Activated T-helper 1 cell treated with Interleukin-2 at 50 U/mL for 16 hours (primary cell): ENCODE data around the gene PIGB.
"Not testable (repeated sequence)": the region's sequence is repeated elsewhere in the genome, so short reads cannot be mapped to it uniquely, and the experiment has no call there.

Experiments used
- DNase-seq: peaks from one replicate; pipeline ENCODE4 v3.0.0-alpha.2; 2020; ENCODE audit warnings: low read depth

The PIGB gene

DNA sequence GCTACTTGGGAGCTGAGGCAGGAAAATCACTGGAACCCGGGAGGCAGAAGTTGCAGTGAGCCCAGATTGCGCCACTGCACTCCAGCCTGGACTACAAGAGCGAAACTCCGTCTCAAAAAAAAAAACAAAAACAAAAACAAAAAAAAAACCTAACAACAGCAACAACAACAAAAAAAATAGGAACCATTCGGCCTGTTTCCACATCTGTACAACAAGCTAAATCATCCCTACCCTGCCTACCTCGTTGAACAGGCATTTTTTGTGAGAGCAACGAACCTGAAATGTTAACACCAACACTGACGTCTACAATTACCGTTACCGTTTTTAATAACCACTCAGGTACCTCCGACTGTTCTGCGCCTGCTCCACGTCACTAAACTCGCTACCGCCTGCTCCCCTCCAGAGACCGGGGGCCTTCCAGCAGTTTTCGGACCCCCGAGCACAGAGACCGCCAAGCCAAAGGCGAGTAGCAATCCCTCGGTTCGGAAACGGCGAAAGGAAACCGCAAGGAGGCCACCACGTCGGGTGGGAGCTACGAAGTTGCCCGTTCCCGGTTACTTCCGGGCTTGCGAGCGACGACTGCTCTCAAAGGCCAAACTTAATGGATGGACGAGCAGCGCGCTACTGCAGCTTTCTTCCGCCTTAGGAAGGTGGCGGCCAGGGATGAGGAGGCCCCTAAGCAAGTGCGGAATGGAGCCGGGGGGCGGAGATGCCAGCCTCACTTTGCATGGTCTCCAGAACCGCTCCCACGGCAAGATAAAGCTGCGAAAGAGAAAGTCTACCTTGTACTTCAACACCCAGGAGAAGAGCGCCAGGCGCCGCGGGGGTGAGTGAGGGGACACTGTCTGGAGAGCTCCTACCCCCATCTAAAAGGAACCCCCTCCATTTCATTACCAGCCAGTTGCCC, at the start of gene PIGB, which contains the start of gene PIGBOS1:
Gene PIGB, plus strand, starts transcription at position 635 of the 907 bp plus-strand sequence. Its CDS starts 29 bp downstream, at position 664.
Gene PIGBOS1, minus strand, starts transcription at position 536 of the 907 bp plus-strand sequence. CDS start 1,331 bp downstream, outside the sequence.
- peak; percentile 57 for DNase-seq

DNA sequence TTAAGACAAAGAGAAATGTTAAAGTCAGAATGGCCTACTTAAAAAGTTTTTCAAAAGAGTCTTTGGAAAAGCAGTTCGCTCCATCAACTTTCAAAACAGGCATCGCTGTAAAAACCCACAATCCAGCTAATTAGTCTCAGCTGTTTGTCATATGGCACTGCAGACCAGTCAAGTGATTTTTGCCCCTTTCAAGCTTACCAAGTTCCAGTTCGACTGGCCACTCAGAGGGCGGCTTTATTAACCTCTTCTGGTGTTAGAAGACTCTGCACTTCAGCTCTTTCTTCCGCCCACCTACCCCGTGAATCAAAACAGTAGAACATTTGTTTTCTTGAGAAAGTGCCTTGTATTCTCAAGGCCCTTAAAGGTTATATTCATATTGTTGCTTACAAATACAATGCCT, 48.7 kb upstream of the PIGB start:
- DNase-seq = no peak

DNA sequence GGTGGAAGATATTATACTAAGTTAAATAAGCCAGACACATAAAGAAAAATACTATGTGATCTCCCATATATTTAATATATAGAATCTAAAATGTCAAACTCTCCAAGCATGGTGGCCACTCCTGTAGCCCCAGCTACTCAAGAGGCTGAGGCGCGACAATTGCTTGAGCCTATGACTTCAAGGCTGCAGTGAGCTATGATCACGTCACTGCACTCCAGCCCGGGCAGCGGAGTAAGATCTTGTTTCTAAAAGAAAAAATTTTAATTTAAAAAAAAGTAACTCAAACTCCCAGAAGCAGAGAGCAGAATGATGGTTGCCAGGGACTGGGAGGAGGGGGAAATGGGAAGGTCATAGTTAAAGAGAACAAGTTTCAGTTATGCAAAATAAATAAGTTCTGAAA, 42.7 kb upstream of the PIGB start:
- DNase-seq = no peak

DNA sequence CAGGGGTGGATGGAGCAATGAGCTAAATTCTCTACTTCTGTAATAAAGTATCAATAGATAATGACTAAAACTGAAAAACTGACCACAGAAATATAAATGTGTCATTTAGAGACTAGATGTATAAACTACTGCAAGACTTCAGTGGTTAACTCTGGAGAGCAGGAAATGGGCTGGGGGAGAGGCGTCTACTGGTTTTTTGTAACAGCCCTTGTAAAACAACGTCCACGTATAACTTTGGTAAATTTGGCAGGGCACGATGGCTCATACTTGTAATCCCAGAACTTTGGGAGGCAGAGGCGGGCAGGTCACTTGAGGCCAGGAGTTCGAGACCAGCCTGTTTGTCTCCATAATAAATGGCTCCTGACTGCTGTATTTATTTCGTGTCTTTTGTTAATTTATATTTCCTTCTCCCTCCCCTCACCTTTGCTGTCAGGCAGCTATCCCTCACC, 41.9 kb upstream of the PIGB start:
- peak; percentile 35 for DNase-seq

DNA sequence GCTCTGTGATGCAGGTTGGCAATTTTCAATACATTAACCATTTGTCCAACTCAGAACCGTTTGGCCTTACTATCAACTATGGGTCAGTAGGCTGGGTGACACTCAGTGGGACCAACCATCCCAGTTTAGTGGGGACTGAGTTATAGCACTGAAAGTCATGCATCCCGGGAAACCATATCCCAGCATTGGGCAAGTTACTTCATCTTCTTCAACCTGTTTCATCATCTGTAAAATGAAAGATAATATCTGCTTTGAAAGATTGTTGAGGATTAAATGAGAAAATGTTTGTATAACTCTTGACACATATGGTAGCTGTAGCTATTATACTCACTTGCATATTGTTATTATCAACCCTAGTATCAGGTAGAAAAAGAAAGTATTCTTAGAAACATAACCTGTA, 41.3 kb upstream of the PIGB start:
- no peak for DNase-seq

DNA sequence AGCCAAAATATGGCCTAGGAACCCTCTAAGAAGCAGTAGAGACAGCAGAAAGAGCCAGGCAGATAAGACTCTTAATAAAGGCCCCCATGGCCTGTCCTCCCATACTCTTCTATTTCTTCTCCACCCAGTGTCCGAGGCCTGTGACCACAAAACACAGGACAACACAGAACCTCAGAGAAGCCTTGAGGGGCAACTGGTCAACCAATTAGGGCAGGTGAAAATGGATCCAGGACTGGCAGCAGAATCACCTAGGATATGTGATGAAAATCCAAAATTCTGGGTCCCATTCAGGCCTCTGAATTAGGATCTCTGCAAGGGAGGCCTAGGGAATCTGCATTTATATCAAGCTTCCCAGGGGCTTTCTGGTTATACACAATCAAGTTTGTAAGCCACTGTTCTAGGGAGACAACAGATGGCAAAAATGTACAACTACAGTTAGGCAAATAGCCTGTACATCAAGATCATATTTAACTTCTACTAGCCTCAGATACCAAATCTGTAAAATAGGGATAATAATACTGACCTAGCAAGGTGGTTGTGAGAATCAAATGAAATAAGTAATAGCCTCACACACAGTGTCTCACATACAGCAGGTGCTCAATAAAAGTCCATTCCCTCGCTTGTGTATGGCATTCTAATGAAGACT, 39.8 kb upstream of the PIGB start:
- DNase-seq = no peak

DNA sequence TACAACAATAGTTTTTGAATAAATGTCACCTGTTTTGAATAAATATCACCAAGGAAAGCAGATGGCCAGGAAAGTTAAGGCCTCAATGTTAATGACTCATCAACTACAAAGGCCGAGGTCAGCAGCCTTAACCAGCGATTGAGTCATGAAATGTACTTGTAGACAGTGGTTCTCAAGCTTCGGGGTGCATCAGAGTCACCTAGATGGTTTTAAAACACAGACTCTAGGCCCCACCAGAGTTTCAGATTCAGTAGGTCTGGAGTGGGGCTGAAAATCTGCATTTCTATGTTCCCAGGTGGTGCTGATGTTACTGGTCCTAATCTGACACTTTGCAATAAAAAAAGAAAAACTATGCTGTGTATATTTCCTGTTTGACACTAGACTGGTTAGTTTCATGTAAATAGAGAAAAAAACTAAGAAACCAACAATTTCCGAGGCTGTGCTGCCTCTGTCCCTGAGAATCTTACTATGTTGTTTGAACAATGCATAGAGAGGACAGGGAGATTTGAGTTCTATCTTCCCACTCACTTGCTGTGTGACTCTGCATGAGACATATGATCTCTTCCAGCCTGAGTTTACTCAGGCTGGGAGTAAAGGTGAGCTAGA, 39.2 kb upstream of the PIGB start:
- DNase-seq = peak; percentile 34

DNA sequence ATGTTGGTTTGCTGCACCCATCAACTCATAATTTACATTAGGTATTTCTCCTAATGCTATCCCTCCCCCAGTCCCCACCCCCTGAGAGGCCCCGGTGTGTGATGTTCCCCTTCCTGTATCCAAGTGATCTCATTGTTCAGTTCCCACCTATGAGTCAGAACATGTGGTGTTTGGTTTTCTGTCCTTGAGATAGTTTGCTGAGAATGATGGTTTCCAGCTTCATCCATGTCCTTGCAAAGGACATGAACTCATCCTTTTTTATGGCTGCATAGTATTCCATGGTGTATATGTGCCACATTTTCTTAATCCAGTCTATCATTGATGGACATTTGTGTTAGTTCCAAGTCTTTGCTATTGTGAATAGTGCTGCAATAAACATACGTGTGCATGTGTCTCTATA, 38.4 kb upstream of the PIGB start:
- not testable (repeated sequence) for DNase-seq

DNA sequence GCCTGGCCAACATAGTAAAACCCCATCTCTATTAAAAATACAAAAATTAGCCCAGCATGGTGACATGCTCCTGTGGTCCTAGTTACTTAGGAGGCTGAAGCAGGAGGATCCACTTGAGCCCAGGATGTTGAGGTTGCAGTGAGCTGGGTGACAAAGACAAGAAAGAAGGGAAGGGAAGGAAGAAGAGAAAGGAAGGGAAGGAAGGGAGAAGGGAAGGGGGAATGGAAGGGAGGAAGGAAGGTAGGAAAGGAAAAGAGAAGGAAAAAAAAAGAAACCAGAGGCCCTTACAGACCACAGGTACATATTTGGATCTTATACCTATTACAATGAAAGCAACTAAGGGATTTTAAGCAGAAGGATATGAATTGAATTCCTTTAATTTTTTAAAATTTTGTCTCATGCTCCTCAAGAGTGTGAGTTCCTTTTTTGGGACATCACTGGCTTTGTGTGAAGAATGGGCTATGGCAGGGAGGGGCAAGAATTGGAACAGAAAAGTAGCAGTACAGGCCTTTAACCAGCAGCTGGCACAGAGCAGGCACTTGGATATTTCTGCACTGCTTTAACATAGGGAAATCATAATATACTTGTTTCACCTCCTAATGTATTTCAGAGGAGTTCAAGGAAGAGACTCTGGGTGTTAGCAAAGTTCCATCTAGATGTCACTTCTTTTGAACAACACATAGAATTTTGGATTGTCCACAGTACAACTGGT, 37.3 kb upstream of the PIGB start:
- DNase-seq = no peak

DNA sequence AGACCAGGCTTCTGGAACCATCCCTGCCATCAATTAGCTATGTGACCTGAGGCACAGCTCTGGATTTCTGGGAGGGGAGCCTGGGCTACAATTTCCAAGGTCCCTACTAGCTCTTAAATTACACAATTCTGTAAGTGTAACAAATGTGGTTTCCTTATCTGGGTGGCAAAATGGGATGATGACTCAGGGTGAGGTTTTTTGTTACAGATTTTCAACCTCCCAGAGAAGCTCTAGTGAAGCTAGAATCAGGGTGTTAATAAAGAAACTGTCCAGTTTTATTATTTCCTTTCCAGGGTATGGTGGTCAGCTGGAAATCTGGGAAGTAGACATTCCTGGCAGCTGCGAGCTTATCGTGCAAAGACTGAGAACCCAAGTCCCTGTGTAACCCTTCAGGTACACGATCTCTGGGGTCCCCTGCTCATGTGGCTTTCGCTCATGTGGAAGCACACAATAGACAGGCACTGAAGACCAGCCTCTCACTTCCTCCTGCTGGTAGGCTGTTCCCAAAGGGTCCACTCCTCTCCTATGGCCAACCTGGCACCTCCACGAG, 36.7 kb upstream of the PIGB start:
- DNase-seq = no peak

DNA sequence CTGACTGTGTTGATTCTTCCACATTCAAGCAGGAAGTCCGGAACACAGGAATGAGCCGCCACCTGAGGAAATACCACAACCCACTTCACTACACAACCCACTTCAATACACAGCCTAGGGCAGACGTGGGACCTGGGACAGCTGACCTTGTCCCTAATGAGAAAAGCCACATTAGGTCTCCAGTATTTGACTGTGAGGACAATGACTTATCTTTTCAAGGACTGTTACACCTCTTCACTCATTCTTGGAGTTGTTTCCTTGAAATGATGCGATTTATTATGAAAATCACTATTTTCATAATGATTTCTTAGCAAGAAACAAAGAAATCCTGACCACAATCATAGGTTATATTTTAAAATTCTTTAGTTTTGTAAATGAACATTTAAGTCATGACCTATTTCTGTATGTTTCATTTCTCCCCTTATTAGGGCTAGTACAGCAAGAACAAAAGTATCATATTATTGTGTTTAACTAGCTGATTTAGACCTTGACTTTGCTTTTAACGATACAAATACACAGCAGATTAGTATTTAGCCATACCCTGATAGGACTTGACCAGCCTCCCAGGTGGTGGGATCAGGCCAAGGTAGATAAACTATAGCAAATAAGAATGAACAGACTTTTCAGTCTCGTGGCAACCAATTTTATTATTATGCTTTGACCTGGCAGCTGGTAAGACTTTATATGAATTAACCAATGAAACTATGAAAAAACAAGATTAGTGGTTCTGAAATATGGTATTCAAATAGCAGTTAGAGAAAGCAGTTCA, 35.5 kb upstream of the PIGB start:
- no peak for DNase-seq

DNA sequence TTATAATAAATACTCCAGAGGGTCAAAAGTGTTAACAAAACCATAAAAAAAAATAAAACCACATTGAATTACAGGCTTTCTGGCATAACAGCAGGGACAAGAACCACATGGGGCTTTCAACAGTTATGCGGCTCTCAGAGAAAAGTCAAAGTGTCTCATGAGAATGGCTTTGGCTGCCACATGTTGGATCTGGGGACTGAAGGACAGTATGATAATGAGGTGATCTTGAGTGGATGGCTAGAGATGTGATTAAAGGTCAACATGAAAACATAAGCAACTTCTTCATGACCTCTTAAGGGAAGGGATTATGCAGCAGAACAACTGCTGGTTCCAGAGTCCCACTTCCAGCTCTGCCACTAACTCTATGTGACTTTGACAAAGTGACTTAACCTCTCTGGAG, 34.6 kb upstream of the PIGB start:
- no peak for DNase-seq

DNA sequence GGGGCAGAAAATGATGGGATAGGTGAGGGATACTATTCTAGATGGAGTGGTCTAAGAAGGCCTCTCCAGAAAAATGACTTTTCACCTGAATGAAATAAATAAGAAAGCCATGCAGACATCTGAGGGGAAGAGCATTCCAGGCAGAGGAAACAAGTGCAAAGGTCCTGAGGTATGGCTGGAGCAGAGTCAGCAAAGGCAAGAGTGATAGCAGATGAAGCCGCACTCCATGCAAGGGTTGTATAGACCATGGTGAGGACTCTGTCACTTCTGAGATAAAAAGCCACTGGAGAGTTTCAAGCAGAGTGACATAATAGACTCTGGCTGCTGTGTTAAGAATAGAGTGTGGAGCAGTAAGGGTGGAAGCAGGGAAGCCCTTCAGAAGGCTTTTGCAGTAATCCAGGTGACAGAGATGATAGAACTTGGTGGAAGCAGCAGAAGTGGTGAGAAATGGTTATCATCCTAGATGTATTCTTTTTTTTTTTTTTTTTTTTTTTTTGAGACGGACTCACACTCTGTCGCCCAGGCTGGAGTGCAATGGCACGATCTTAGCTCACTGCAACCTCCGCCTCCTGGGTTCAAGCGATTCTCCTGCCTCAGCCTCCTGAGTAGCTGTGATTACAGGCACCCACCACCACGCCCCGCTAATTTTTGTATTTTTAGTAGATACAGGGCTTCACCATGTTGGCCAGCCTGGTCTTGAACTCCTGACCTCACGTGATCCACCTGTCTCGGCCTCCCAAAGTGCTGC, 32.4 kb upstream of the PIGB start:
- DNase-seq = not testable (repeated sequence)

DNA sequence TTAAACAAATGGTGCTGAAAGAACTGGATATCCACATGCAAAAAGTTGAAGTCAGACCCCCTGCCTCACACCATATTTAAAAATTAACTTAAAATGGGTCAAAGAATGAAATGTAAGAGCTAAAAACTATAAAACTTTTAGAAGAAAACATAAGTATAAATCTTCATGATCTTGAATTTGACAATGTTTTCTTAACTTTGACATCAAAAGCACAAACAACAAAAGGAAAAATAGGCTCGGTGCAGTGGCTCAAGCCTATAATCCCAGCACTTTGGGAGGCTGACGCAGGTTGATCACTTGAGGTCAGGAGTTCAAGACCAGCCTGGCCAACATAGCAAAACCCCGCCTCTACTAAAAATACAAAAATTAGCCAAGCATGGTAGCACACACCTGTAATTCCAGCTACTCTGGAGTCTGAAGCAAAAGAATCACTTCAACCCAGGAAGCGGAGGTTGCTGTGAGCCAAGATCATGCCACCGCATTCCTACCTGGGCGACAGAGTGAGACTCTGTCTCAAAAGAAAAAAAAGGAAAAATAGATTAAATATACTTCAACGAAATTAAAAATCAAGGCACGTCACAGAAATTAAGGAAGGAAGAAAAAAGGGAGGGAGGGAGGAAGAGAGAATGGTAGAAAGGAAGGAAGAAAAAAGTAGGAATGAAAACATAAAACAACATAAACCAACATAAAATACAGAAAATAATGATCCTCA, 30.9 kb upstream of the PIGB start:
- no peak for DNase-seq

DNA sequence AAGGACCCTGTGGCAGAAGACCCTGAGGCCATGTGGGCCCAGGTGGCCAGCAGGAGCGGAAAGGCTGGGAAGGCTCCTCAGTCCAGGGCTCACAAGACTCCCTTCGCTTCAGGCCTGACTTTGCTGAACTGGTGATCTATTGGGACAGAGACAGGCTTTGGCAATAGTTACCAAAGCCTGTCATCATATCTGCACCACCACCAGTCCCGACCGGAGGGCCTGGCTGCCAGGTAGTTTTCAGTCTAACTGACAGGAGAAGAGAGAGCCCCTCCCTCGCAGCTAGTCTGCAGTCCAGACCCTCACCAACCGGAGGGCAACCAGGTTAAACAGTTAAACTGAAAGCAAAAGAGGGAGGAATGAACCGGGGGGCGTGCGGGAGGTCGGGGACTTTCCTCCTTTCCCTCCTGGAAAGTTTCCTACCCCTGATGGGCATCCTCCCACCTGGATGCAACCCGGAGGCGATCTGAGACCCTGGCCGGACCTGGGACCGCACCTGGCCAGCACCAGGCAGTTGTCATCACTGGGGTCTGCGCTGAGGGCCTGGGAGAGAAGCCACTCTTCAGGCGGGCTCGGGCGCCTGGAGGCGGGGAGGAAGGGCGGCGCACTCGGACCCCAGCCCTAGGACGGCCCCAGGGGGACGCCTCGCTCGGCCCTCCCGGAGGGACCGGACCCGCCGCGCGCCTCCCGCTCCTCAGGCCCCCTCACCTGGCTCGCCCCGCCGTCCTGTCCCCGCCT, 29.8 kb upstream of the PIGB start:
- DNase-seq = peak; percentile 7

DNA sequence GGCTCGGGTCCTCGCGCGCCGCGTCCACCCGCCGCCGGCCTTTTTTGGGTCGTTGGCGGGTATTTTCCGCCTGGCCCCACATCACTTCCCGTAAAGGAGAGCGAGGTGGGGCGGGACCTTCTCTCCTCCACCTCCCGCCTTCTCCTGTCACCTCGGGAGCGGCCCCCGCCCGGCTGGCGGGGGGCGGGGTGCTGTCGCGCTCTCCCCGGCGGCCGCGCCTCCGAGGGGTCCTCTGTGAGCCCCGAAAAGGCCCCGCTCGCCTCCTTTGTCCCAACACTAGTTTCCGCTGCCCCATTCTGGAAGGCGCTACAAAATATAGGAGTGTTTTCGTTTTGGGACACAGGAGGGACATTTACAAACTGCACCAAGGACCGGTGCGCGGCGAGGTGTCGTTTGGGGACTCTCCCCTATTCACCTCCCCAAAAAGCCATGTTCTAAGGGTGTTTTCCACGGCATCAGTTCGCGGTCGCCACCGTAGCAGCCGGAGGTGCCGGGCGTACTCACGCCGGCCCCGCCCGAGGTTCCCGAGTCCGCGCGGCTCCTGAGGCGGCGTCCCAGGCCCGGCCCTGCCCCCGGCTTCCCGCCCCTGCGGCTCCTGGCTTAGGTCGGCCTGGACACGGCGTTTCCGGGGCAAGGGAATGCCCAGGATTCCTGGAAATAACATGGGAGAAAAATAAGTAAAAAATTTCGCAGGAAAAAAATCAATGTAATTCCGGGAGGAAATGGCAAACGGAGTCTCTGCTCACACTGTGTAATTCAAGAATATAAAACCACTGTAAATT, 29.1 kb upstream of the PIGB start, which contains the start of gene RAB27A:
Gene RAB27A, minus strand, starts transcription at position 68 of the 782 bp plus-strand sequence. CDS start 54,879 bp downstream, outside the sequence.
- DNase-seq = peak; percentile 56

DNA sequence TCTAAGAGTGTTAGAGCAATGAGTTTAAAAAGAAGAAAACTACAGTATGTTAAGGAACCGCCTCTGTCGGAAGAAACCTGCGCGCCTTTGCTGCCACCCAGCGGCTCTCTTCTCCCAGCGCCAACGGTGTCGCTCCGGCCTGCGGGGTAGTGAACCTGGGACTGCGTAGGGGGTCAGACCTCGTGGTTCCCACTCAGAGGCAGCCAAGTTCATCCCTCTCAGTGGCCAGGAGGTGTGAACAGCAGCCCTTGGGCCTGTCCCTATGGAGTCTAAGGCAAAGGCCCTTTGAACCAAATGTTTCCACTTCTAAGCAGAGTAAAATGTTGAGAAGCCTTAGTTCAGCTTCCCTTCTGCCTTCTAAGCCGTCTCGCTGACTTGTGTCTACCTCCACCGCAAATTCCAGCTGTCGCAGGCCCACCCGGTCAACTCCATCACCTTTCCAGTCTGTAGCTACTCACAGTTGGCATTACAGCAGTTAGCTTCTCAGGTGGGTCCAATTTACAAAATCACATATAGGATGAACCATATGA, 28.4 kb upstream of the PIGB start:
- peak; percentile 75 for DNase-seq

DNA sequence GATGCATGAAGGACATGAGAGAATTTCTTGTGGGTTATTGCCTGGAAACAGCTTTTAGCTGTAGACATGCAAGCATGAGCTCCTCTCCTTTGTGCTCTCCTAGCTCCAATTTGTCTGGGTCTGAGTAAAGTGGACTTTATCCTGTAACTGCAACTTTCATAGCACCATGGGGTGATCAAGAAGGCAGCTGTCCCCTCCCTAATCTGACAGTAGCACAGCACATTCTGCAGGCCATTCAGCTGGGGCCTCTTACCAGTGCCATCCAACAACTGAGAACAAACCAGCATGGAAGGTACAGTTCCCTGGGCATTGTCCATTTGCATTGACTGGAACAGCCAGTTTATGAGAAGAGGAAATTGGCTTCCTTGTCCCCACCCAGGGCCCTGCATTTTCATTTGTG, 21.7 kb upstream of the PIGB start:
- no peak for DNase-seq
